Fibroblast of villous mesenchyme (primary cell): Measurements from ENCODE around the gene ANO2. TPM values are rescaled to one million over a fixed set of nuclear protein-coding genes. Genes with fewer than 3 reads are reported as not detected.

Source experiments
- DNase-seq: peaks from one replicate; pipeline ENCODE4 v3.0.0-alpha.2; 2010; ENCODE audit warnings: low read depth
- H3K4me3 ChIP-seq: 2 replicates; pipeline ENCODE4 v1.5.1; 2011; ENCODE audit warnings: low read depth, mild to moderate bottlenecking, low read length
- CTCF ChIP-seq: IDR thresholded peaks from 2 replicates; pipeline ENCODE4 v1.5.1; 2012; ENCODE audit warnings: low read depth, mild to moderate bottlenecking, low read length; ENCODE audit not compliant: insufficient read depth
- total RNA-seq: library from RNA; depleted of rRNA; stranded (reverse); fragments of >200 nt; gene quantifications from 2 replicates; pipeline ENCODE4 v1.2.3, GENCODE V29; 2012

The ANO2 gene
- total RNA-seq, 1 donor: 0.43 TPM

GRCh38 chr12:5612556-5613410, 332.3 kb downstream of the ANO2 start:
- no peak for TF ChIP-seq CTCF
- no peak for DNase-seq
- H3K4me3 ChIP-seq: no peak overlapping the region

- no peak overlapping the region for H3K4me3 ChIP-seq
- DNase-seq: no peak
- no peak for TF ChIP-seq CTCF
Observed at GRCh38 chr12:5611162-5611561, 333.9 kb downstream of the ANO2 start.

- no peak for TF ChIP-seq CTCF
- no peak for DNase-seq
Observed at GRCh38 chr12:5599378-5599777, 345.7 kb downstream of the ANO2 start.

GRCh38 chr12:5593998-5594397, 351.1 kb downstream of the ANO2 start:
- DNase-seq: no peak
- H3K4me3 ChIP-seq: no peak overlapping the region
- TF ChIP-seq CTCF: no peak

More at GRCh38 chr12:5599378-5599777, 345.7 kb downstream of the ANO2 start:
- H3K4me3 ChIP-seq: no peak overlapping the region

- no peak for DNase-seq
- TF ChIP-seq CTCF: no peak
- no peak overlapping the region for H3K4me3 ChIP-seq
Observed at GRCh38 chr12:5593086-5593485, 352.0 kb downstream of the ANO2 start.

- no peak overlapping the region for H3K4me3 ChIP-seq
- TF ChIP-seq CTCF: no peak
- DNase-seq: no peak
Observed at GRCh38 chr12:5592310-5592709, 352.7 kb downstream of the ANO2 start.
